Mononuclear cell (primary cell): Measurements from ENCODE around the gene SP5. TPM values are rescaled to one million over a fixed set of nuclear protein-coding genes. Genes with fewer than 3 reads are reported as not detected.
"Not testable (repeated sequence)": the region's sequence is repeated elsewhere in the genome, so short reads cannot be mapped to it uniquely, and the experiment has no call there.

Experiments used
- H3K27me3 ChIP-seq: 2 replicates; pipeline ENCODE4 v1.6.0; 2011; ENCODE audit warnings: low read length, control low read depth; ENCODE audit not compliant: insufficient read depth
- H3K4me1 ChIP-seq: 2 replicates; pipeline ENCODE4 v1.5.1; 2011; ENCODE audit warnings: mild to moderate bottlenecking, low read length, control low read depth; ENCODE audit not compliant: insufficient read depth
- H3K4me3 ChIP-seq: 2 replicates; pipeline ENCODE4 v1.5.1; 2011; ENCODE audit warnings: mild to moderate bottlenecking, low read length, moderate library complexity
- H3K9me3 ChIP-seq: 2 replicates; pipeline ENCODE4 v1.5.1; 2011; ENCODE audit warnings: low read depth, mild to moderate bottlenecking, control low read depth, low read length
- total RNA-seq: library from RNA; depleted of rRNA; stranded (reverse); fragments of >200 nt; gene quantifications from one replicate; pipeline ENCODE4 v1.2.3, GENCODE V29; 2012

SP5 gene
- total RNA-seq = not detected

GRCh38 chr2:170715062-170715931, at the start of gene SP5:
Gene SP5, plus strand, starts transcription at chr2:170715337. Its CDS starts 176 bp downstream, at chr2:170715513.
- peak within 1 kb of the TSS; percentile 30 for H3K4me3 ChIP-seq
- no peaks in the 10 kb centered on the region for H3K9me3 ChIP-seq
- peaks cover 87% of the 10 kb centered on the region for H3K27me3 ChIP-seq
- peaks cover 34% of the 10 kb centered on the region for H3K4me1 ChIP-seq

- no peak overlapping the region for H3K4me3 ChIP-seq
- H3K4me1 ChIP-seq = no peaks in the 10 kb centered on the region
- no peaks in the 10 kb centered on the region for H3K9me3 ChIP-seq
Measured at GRCh38 chr2:170665743-170666142, 49.4 kb upstream of the SP5 start.

GRCh38 chr2:170669909-170670308, 45.2 kb upstream of the SP5 start:
- H3K27me3 ChIP-seq = no peaks in the 10 kb centered on the region
- no peak overlapping the region for H3K4me3 ChIP-seq
- no peaks in the 10 kb centered on the region for H3K4me1 ChIP-seq
- no peaks in the 10 kb centered on the region for H3K9me3 ChIP-seq

More at GRCh38 chr2:170665743-170666142, 49.4 kb upstream of the SP5 start:
- H3K27me3 ChIP-seq = no peaks in the 10 kb centered on the region

GRCh38 chr2:170670651-170671050, 44.5 kb upstream of the SP5 start:
- Histone ChIP-seq H3K4me1 (no peaks in the 10 kb centered on the region), H3K9me3 (no peaks in the 10 kb centered on the region), H3K27me3 (no peaks in the 10 kb centered on the region), H3K4me3 (no peak overlapping the region)

GRCh38 chr2:170671079-170671478, 44.1 kb upstream of the SP5 start:
- H3K9me3 ChIP-seq = no peaks in the 10 kb centered on the region
- H3K27me3 ChIP-seq = no peaks in the 10 kb centered on the region
- H3K4me1 ChIP-seq = no peaks in the 10 kb centered on the region
- H3K4me3 ChIP-seq = no peak overlapping the region

GRCh38 chr2:170674282-170674681, 40.9 kb upstream of the SP5 start:
- H3K4me1 ChIP-seq, H3K27me3 ChIP-seq, H3K9me3 ChIP-seq, H3K4me3 ChIP-seq: not testable (repeated sequence)

- Histone ChIP-seq H3K27me3 (no peaks in the 10 kb centered on the region), H3K4me1 (no peaks in the 10 kb centered on the region), H3K9me3 (no peaks in the 10 kb centered on the region), H3K4me3 (no peak overlapping the region)
Measured at GRCh38 chr2:170675701-170676100, 39.4 kb upstream of the SP5 start.

- Histone ChIP-seq H3K9me3 (no peaks in the 10 kb centered on the region), H3K4me3 (no peak overlapping the region), H3K4me1 (no peaks in the 10 kb centered on the region), H3K27me3 (no peaks in the 10 kb centered on the region)
Measured at GRCh38 chr2:170679607-170680079, 35.5 kb upstream of the SP5 start.

GRCh38 chr2:170680172-170680941, 34.8 kb upstream of the SP5 start:
- H3K9me3 ChIP-seq = no peaks in the 10 kb centered on the region
- H3K27me3 ChIP-seq = no peaks in the 10 kb centered on the region
- H3K4me3 ChIP-seq = no peak overlapping the region
- H3K4me1 ChIP-seq = no peaks in the 10 kb centered on the region

GRCh38 chr2:170681311-170681710, 33.8 kb upstream of the SP5 start:
- H3K4me3 ChIP-seq = no peak overlapping the region
- no peaks in the 10 kb centered on the region for H3K9me3 ChIP-seq
- no peaks in the 10 kb centered on the region for H3K4me1 ChIP-seq
- H3K27me3 ChIP-seq = peaks cover 2% of the 10 kb centered on the region

- H3K4me3 ChIP-seq = no peak overlapping the region
- no peaks in the 10 kb centered on the region for H3K9me3 ChIP-seq
- H3K27me3 ChIP-seq = peaks cover 2% of the 10 kb centered on the region
- no peaks in the 10 kb centered on the region for H3K4me1 ChIP-seq
Measured at GRCh38 chr2:170685591-170685990, 29.5 kb upstream of the SP5 start.

GRCh38 chr2:170689481-170689880, 25.7 kb upstream of the SP5 start:
- H3K4me1 ChIP-seq = no peaks in the 10 kb centered on the region
- H3K4me3 ChIP-seq = no peak overlapping the region
- peaks cover 2% of the 10 kb centered on the region for H3K27me3 ChIP-seq
- no peaks in the 10 kb centered on the region for H3K9me3 ChIP-seq

GRCh38 chr2:170690640-170691039, 24.5 kb upstream of the SP5 start:
- Histone ChIP-seq H3K27me3 (peaks cover 1% of the 10 kb centered on the region), H3K4me3 (no peak overlapping the region), H3K9me3 (no peaks in the 10 kb centered on the region), H3K4me1 (no peaks in the 10 kb centered on the region)

GRCh38 chr2:170694316-170694715, 20.8 kb upstream of the SP5 start:
- H3K4me3 ChIP-seq = no peak overlapping the region
- no peaks in the 10 kb centered on the region for H3K27me3 ChIP-seq
- no peaks in the 10 kb centered on the region for H3K9me3 ChIP-seq
- no peaks in the 10 kb centered on the region for H3K4me1 ChIP-seq
